Brain microvascular endothelial cell (primary cell): ENCODE measurements around the gene NREP.

Experiments
- DNase-seq: peaks from one replicate; pipeline ENCODE4 v3.0.0-alpha.2; 2020
- H3K27ac ChIP-seq: fragments of 250-450 bp; sonication (Bioruptor Pico); 2 replicates; pipeline ENCODE4 v1.5.1; 2020; ENCODE audit warnings: mild to moderate bottlenecking, moderate library complexity
- H3K27me3 ChIP-seq: fragments of 250-450 bp; sonication (Bioruptor Pico); replicated peaks from 2 replicates; pipeline ENCODE4 v1.5.1; 2020; ENCODE audit warnings: mild to moderate bottlenecking
- H3K36me3 ChIP-seq: fragments of 250-450 bp; sonication (Bioruptor Pico); replicated peaks from 2 replicates; pipeline ENCODE4 v1.5.1; 2020; ENCODE audit warnings: mild to moderate bottlenecking
- H3K4me3 ChIP-seq: 2 replicates; pipeline ENCODE4 v1.5.1; 2011; ENCODE audit warnings: low read depth, mild to moderate bottlenecking, control low read depth, low read length, moderate library complexity
- CTCF ChIP-seq: IDR thresholded peaks from 2 replicates; pipeline ENCODE4 v1.5.1; 2011; ENCODE audit warnings: low read depth, mild to moderate bottlenecking, moderate library complexity, low read length, control low read depth, inconsistent platforms; ENCODE audit errors: missing control alignments
- in situ Hi-C: cut with HindIII; loops from 2 replicates; pipeline ENCODE4 v1.10.0; 2017; ENCODE audit warnings: low sequenced_read_pairs, low pct_ligation_motif_present

The NREP gene

GRCh38 chr5:111764019-111764418 lies 7.0 kb upstream of the NREP start:
- TF ChIP-seq CTCF, result no peak
- no peaks in the 10 kb centered on the region for H3K36me3 ChIP-seq
- in situ Hi-C loops, result no loop called here
- H3K27ac ChIP-seq, result no peak overlapping the region
- no peaks in the 10 kb centered on the region for H3K27me3 ChIP-seq
- DNase-seq, result no peak
- H3K4me3 ChIP-seq, result no peak overlapping the region

GRCh38 chr5:111762895-111763294 lies 5.9 kb upstream of the NREP start:
- no peaks in the 10 kb centered on the region for H3K36me3 ChIP-seq
- in situ Hi-C loops, result no loop called here

DNA sequence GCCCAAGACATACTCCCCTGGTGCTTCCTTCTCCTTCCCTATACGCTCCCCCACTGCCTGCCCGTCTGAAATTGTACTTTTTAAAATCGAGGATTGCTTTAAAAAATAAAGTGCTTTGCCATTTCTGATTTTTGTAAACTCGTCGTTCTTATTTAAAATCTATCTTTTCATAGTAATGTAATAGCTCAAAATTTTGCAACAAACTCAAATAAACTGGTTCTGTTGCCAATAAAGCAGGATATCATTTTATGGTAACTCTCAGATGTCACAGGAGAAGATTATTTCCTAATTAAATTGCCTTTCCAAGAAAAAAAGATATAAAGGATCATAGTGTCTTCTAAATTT lies 1.3 kb upstream of the NREP start:
- no peaks in the 10 kb centered on the region for H3K27me3 ChIP-seq
- H3K4me3 ChIP-seq, result peak overlapping the region; percentile 84
- H3K27ac ChIP-seq, result peak overlapping the region; percentile 97
- no peak for TF ChIP-seq CTCF
- DNase-seq, result no peak
- in situ Hi-C loops, result no loop called here
- peaks cover 3% of the 10 kb centered on the region for H3K36me3 ChIP-seq

More at GRCh38 chr5:111762895-111763294, 5.9 kb upstream of the NREP start:
- peak overlapping the region; percentile 3 for H3K27ac ChIP-seq
- DNase-seq, result no peak
- TF ChIP-seq CTCF, result no peak
- no peaks in the 10 kb centered on the region for H3K27me3 ChIP-seq
- no peak overlapping the region for H3K4me3 ChIP-seq

- Histone ChIP-seq H3K27ac (peak overlapping the region; percentile 97), H3K27me3 (no peaks in the 10 kb centered on the region), H3K36me3 (peaks cover 3% of the 10 kb centered on the region), H3K4me3 (peak overlapping the region; percentile 84)
- in situ Hi-C loops, result no loop called here
- TF ChIP-seq CTCF, result peak; percentile 70
- DNase-seq, result peak; percentile 97
These were observed 625 bp upstream of the NREP start for GRCh38 chr5:111757355-111758283.

GRCh38 chr5:111755942-111756381 lies 1.0 kb downstream of the NREP start:
- peaks cover 5% of the 10 kb centered on the region for H3K36me3 ChIP-seq
- H3K27ac ChIP-seq, result peak overlapping the region; percentile 97
- no peak for DNase-seq
- H3K27me3 ChIP-seq, result no peaks in the 10 kb centered on the region
- in situ Hi-C loops, result no loop called here
- H3K4me3 ChIP-seq, result peak overlapping the region; percentile 84
- no peak for TF ChIP-seq CTCF
